ENCODE results near the gene RNF149. TPM values are rescaled to one million over a fixed set of nuclear protein-coding genes. Genes with fewer than 3 reads are reported as not detected.

Gene RNF149
- total and polyA plus RNA-seq, 2 donors (not counting 3 experiments of a cell fraction or from before 2014, with no cell fraction given), result 31.3 to 66.6 TPM

GRCh38 chr2:101294861-101295260 lies 13.6 kb downstream of the RNF149 start:
- TF ChIP-seq JUN (IDR thresholded peaks at IDR 0.05; ENCODE audit: borderline replicate concordance, insufficient read depth, insufficient read length, low read depth) (peak; percentile 15), GATA2 (IDR thresholded peaks at IDR 0.05; ENCODE audit: insufficient read depth, insufficient read length, low read depth, low read length) (peak; percentile 82), POLR2A (IDR thresholded peaks at IDR 0.05; ENCODE audit: low read depth, low read length) (no peak), FOS (IDR thresholded peaks at IDR 0.05; ENCODE audit: borderline replicate concordance, insufficient read depth, low read length) (peak; percentile 5), POLR2AphosphoS5 (IDR thresholded peaks at IDR 0.05; ENCODE audit: insufficient read depth, low read depth, low read length) (peak; percentile 49), EZH2 (IDR thresholded peaks at IDR 0.05; ENCODE audit: borderline replicate concordance, low read depth, low read length, severe bottlenecking) (no peak), MYC (IDR thresholded peaks at IDR 0.05; ENCODE audit: low read depth, low read length) (no peak), CTCF (IDR thresholded peaks at IDR 0.05; ENCODE audit: extremely low read depth in 1 of 2, insufficient read depth in 1 of 2, low read depth in 1 of 2, low read length in 2 of 2) (no peak), MAX (IDR thresholded peaks at IDR 0.05; ENCODE audit: insufficient read depth, insufficient read length) (no peak)
- no peak overlapping the region for H3K4me3 ChIP-seq (replicated peaks in 1 of 3; ENCODE audit: insufficient read depth in 1 of 3, low read depth in 1 of 3, low read length in 3 of 3)
- H3K36me3 ChIP-seq (ENCODE audit: control insufficient read depth in 2 of 2, extremely low read depth in 1 of 2, insufficient read depth in 2 of 2, low read length in 2 of 2), result peaks cover 0 to 3% of the 10 kb centered on the region in 2 experiments
- H3K9me1 ChIP-seq (replicated peaks; ENCODE audit: control insufficient read depth, extremely low read depth, insufficient read depth, low read length), result no peaks in the 10 kb centered on the region
- H3K9me3 ChIP-seq (replicated peaks; ENCODE audit: control insufficient read depth, insufficient read depth, low read length), result no peaks in the 10 kb centered on the region
- FAIRE-seq, result peak; percentile 74
- no peaks in the 10 kb centered on the region for H3K27me3 ChIP-seq (ENCODE audit: control insufficient read depth in 2 of 2, insufficient read depth in 2 of 2, low read length in 2 of 2)
- no TSS peak for BruUV-seq (replicated peaks)
- peak overlapping the region; percentile 75 for H3K4me2 ChIP-seq (ENCODE audit: insufficient read depth, low read length)
- peak; percentile 67 for DNase-seq (ENCODE audit: low read depth, low spot score)
- peaks cover 8% of the 10 kb centered on the region for H4K20me1 ChIP-seq (replicated peaks; ENCODE audit: control insufficient read depth, extremely low read depth, insufficient read depth, low read length)
- H3K79me2 ChIP-seq (ENCODE audit: control insufficient read depth, insufficient read depth, low read length), result peaks cover 87% of the 10 kb centered on the region
- H3K4me1 ChIP-seq (ENCODE audit: control insufficient read depth, extremely low read depth, insufficient read depth, low read length), result peaks cover 37% of the 10 kb centered on the region
- POLR2A ChIA-PET, result interaction anchor here (0.7 kb wide), 1 partner anchor 93 kb away, joined by 5 read pairs; no protein-coding TSS in a partner anchor
- intact Hi-C loops (cut with micrococcal nuclease), result loop anchor here (1.0 kb wide), 2 partner anchors 13 to 33 kb away; partner anchors contain the start of gene RNF149
- dilution Hi-C loops (cut with MboI; ENCODE audit: extremely low pct_ligation_motif_present, low sequenced_read_pairs), result no loop called here
- H3K9ac ChIP-seq (replicated peaks; ENCODE audit: extremely low read depth, insufficient read depth, low read length), result peak overlapping the region; percentile 13
- CTCF ChIA-PET, result interaction anchor here (1.6 kb wide), 2 partner anchors 14 to 47 kb away, joined by 3 to 4 read pairs; no protein-coding TSS in a partner anchor
- peak overlapping the region; percentile 83 for H3K27ac ChIP-seq (ENCODE audit: insufficient read depth, low read depth, low read length)
- no peak overlapping the region for H2AFZ ChIP-seq (ENCODE audit: low read depth, low read length)

Measured in endothelial cell of umbilical vein (primary cell).